Measurements from ENCODE around the gene ADH7. TPM values are rescaled to one million over a fixed set of nuclear protein-coding genes. Genes with fewer than 3 reads are reported as not detected.

The ADH7 gene
- total and polyA plus RNA-seq, 2 of the 13 experiments (the other 11 are each of a cell fraction or from before 2014, with no cell fraction given) = not detected

- TF ChIP-seq, protein P1, sequence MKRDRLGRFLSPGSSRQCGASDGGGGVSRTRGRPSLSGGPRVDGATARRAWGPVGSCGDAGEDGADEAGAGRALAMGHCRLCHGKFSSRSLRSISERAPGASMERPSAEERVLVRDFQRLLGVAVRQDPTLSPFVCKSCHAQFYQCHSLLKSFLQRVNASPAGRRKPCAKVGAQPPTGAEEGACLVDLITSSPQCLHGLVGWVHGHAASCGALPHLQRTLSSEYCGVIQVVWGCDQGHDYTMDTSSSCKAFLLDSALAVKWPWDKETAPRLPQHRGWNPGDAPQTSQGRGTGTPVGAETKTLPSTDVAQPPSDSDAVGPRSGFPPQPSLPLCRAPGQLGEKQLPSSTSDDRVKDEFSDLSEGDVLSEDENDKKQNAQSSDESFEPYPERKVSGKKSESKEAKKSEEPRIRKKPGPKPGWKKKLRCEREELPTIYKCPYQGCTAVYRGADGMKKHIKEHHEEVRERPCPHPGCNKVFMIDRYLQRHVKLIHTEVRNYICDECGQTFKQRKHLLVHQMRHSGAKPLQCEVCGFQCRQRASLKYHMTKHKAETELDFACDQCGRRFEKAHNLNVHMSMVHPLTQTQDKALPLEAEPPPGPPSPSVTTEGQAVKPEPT (CRISPR knock-in tag; IDR thresholded peaks at IDR 0.05; ENCODE audit: low read depth) = no peak
- TF ChIP-seq PAF1 (CRISPR knock-in tag; IDR thresholded peaks at IDR 0.05) (no peak), KLF12 (CRISPR knock-in tag; IDR thresholded peaks at IDR 0.05; ENCODE audit: borderline replicate concordance) (no peak), TBX2 (CRISPR knock-in tag; IDR thresholded peaks at IDR 0.05; ENCODE audit: borderline replicate concordance) (no peak), DPF2 (CRISPR knock-in tag; IDR thresholded peaks at IDR 0.05; ENCODE audit: borderline replicate concordance, low read depth) (no peak), ELF4 (CRISPR knock-in tag; IDR thresholded peaks at IDR 0.05; ENCODE audit: borderline replicate concordance) (no peak), THAP8 (CRISPR knock-in tag; IDR thresholded peaks at IDR 0.05; ENCODE audit: borderline replicate concordance) (no peak), ZFP36L1 (CRISPR knock-in tag; IDR thresholded peaks at IDR 0.05) (no peak), ZNF510 (CRISPR knock-in tag; IDR thresholded peaks at IDR 0.05; ENCODE audit: low read depth) (no peak), ZNF883 (CRISPR knock-in tag; IDR thresholded peaks at IDR 0.05; ENCODE audit: not compliant biosample characterization) (no peak), HINFP (CRISPR knock-in tag; IDR thresholded peaks at IDR 0.05; ENCODE audit: low read depth) (no peak), CCAR2 (optimal IDR thresholded peaks at IDR 0.05; ENCODE audit: low read depth, low read length) (no peak), NFE2L2 (IDR thresholded peaks at IDR 0.05; ENCODE audit: low read length) (peak; percentile 81; the same call in 1 of the 2 replicates), ETS1 (CRISPR knock-in tag; IDR thresholded peaks at IDR 0.05) (no peak), ERF (CRISPR knock-in tag; IDR thresholded peaks at IDR 0.05) (no peak), ZNF33A (CRISPR knock-in tag; IDR thresholded peaks at IDR 0.05; ENCODE audit: borderline replicate concordance) (no peak), ZNF572 (CRISPR knock-in tag; IDR thresholded peaks at IDR 0.05) (no peak), ZNF850 (CRISPR knock-in tag; conservative IDR thresholded peaks at IDR 0.05) (no peak), PHF21A (CRISPR knock-in tag; IDR thresholded peaks at IDR 0.05) (no peak), MAFK (conservative IDR thresholded peaks at IDR 0.05 in 1 of 2, IDR thresholded peaks at IDR 0.05 in 1 of 2; ENCODE audit: low read length in 2 of 2) (peak; percentile 4 to 13; a peak in 1 of 4 replicates)
- TF ChIP-seq, protein P2, sequence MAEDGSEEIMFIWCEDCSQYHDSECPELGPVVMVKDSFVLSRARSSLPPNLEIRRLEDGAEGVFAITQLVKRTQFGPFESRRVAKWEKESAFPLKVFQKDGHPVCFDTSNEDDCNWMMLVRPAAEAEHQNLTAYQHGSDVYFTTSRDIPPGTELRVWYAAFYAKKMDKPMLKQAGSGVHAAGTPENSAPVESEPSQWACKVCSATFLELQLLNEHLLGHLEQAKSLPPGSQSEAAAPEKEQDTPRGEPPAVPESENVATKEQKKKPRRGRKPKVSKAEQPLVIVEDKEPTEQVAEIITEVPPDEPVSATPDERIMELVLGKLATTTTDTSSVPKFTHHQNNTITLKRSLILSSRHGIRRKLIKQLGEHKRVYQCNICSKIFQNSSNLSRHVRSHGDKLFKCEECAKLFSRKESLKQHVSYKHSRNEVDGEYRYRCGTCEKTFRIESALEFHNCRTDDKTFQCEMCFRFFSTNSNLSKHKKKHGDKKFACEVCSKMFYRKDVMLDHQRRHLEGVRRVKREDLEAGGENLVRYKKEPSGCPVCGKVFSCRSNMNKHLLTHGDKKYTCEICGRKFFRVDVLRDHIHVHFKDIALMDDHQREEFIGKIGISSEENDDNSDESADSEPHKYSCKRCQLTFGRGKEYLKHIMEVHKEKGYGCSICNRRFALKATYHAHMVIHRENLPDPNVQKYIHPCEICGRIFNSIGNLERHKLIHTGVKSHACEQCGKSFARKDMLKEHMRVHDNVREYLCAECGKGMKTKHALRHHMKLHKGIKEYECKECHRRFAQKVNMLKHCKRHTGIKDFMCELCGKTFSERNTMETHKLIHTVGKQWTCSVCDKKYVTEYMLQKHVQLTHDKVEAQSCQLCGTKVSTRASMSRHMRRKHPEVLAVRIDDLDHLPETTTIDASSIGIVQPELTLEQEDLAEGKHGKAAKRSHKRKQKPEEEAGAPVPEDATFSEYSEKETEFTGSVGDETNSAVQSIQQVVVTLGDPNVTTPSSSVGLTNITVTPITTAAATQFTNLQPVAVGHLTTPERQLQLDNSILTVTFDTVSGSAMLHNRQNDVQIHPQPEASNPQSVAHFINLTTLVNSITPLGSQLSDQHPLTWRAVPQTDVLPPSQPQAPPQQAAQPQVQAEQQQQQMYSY (CRISPR knock-in tag; IDR thresholded peaks at IDR 0.05) = no peak
Measured at GRCh38 chr4:99447079-99447478, 11.9 kb upstream of the ADH7 start (continued).

Data from HepG2 (cell line).